HG02798 (cell line): ENCODE data around the gene NKD1.

Experiments
- ATAC-seq: cut with Tn5 transposase; IDR thresholded peaks from one replicate; pipeline ENCODE4 v1.9.1; 2021; ENCODE audit warnings: mild to moderate bottlenecking; ENCODE audit not compliant: unreplicated experiment, poor library complexity

NKD1 gene

DNA sequence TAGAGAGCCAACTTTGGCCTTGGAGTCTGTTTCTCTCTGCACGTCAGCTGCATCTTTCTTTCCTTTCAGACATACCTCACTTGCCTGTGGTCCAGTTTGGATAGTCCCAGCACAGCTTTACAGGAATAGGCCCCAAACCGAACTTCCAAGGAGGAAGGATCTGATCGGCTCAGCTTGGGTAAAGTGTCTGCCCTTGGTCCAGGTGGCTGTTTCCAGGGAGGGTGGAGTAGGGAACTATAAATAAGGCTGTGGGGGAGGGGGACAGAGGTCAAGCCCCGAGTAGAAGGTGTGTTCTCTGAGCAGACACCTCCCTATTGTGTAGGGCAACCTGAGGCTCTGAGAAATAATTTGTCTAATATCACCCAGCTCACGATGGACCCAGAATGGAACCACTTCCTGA, 29.2 kb upstream of the NKD1 start:
- ATAC-seq, result no peak

DNA sequence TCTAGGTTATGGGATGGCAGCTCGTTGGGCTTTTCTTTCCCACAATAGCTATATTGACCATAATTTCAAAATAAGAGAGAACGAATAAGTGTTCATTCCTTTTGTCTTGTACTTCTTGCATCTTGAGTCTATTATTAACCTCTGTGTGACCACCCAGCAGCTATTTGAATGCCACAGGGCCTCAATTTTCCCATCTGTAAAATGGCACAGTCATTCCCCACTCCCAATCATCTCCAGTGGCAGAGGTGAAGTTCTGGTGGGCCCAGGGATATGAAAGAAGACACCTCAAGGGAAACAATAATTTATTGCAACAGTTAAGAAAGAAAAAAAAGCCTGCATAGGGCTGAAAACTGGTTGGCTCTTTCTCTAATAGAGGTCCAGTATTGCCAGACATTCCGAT, 28.6 kb upstream of the NKD1 start:
- no peak for ATAC-seq

DNA sequence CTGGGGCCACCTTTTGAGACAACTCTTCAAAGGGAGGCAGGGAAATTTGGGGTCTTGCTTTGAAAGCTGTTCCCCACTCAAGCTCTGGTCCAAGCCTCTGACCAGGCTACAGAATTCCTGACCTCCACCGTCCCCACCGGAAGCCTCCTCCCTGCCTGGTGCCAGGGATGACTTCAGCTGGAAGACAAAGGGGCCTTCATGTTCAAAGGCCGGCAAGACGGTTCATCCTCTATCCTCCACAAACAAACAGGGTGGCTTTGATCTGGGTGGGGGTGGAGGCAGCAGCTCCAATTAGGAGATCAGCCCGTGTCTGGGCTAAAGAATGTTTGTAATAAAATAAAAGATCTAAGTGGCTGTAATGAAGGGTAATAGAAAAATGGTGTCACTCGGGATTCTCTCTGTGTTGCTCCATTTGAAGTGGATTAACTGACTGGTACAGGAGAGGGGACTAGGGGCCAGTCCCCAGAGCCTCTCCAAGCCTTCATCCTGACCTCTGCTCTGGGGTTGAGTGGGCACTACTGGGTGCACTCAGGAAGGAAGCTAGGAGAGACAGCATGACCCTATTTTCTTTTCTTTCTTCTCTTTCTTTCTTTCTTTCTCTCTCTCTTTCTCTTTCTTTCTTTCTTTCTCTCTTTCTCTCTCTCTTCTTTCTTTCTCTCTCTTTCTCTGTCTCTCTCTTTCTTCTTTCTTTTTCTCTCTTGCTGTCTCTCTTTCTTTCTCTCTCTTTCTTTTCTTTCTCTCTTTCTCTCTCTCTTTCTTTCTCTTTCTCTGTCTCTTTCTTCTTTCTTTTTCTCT, 27.5 kb upstream of the NKD1 start:
- no peak for ATAC-seq

DNA sequence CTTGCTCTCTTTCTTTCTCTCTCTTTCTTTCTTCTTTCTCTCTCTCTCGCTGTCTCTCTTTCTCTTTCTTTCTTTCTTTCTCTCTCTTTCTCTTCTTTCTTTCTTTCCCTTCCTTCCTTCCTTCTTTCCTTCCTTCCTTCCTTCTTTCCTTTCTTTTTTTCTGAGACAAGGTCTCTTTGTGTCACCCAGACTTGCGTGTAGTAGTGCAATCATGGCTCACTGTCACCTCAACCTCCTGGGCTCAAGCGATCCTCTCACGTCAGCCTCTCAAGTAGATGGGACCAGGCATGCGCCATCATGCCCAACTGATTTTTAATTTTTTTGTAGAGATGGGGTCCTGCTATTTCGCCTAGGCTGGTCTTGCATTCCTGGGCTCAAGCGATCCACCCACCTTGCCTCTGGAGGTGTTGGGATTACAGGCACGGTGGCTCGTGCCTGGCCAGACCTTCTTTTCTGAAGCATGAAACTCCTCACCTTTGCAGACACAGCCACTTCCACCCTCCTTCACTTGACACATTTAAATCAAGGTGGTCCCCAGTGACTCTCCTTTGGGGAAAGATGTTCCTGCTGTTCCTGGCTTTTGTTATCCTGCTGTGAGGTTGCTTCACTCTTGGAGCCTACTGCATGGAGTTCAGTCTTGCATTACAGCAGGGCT, 26.8 kb upstream of the NKD1 start:
- no peak for ATAC-seq

DNA sequence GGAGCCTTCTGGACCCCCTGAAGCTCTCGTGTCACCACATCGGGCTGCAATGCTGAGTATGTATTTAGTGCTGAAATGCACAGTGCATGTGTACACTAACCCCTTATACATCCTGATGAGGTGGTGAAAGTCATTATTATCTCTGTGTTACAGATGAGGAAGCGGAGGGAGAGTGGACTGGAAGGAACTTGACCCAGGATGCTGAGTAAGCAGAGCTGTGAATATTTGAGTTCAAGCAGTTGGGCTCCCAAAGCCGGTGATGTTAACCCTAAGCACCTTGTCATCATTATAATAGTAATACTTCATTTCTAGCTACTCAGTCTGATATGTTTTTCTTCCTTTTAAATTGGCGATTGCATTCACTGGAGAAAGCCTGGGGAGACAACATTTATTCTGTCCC, 25.9 kb upstream of the NKD1 start:
- ATAC-seq, result no peak

DNA sequence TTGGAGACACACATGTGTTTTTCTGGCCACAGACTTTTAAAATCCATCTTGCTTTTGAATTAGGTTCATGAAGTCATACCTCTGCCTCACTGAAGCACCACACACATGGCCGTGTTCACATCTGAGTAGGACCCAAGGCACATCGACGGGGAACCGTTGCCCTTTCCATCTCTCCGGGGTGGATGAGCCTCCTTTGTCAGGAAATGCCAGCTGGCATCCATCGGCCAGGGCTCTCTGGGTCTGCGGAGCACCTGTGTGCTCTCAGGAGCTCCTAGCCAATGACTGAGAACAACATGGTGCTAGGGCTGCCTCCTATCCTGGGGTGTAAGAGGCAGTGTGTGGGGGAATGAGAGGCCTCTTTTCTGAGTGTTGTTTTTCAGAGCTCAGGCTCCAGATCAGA, 24.5 kb upstream of the NKD1 start:
- ATAC-seq, result no peak

DNA sequence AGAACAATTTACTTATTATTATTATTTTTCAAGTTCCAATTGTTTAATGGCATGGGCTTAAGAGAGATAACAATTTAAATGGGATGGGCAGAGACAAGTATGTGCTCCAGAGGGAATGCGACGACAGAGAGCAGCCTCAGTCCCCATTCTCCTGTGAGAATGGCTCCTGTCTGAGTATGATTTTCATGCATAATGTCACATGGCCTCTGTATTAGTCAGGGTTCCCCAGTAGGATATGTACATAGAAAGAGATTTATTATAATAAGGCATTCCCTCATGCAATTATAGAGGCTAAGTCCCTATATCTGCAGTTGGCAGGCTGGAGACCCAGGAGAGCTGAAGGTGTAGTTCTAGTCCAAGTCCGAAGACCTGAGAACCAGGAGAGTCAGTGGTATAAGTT, 22.9 kb upstream of the NKD1 start:
- no peak for ATAC-seq

DNA sequence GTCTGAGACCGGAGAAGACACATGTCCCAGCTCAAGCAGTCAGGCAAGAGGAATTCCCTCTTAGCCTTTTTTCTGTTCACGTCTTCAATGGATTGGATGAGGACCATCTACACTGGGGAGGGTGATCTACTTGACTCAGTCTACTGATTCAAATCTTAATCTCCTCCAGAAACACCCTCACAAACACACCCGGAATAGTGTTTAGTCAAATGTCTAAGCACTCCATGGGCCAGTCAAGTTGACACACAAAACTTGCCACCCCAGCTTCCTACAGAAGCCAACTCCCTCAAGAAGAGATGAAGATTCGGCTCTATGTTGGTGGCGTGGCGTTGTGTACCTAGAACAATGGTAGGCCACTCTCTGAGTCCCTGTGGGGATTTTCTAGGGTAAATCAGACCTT, 22.5 kb upstream of the NKD1 start:
- no peak for ATAC-seq

DNA sequence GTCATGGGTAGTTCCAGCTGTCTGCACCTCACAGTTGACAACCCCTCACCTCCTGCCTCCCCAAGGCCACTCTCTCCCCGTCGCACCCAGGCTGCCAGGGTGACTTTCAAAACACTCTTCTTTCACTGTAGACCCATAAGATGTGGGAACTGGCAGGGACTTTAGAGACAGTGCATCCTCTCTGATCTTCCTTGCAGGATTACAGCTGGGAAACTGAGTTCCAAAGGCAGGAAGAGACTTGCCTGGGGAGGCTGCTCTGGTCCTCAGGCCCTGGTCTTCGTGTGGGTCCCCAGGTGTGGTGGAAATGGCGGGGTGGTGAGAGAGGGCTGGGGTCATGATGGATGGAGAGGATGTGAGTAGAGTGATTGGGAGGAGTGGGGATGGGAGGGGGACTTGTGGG, 21.9 kb upstream of the NKD1 start:
- ATAC-seq, result no peak

DNA sequence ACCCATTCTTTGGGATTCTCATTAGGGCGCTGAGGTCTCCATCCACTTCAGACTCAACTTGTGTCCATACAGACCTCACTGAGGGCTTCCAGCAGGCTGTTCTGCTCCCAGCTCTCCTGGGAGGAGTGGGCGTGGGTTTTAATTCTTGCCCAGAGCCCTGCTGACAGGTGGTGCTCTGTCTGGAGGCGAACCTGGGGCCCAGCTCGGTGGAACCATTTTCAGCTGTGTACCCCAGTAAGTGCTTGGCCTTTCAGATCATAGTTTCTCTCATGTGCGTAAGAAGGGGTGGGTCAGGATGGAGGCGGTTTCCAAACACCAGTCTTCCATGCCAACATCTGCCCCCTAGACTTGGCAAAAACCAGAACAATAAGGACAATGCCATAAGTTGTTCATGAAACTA, 21.4 kb upstream of the NKD1 start:
- no peak for ATAC-seq

DNA sequence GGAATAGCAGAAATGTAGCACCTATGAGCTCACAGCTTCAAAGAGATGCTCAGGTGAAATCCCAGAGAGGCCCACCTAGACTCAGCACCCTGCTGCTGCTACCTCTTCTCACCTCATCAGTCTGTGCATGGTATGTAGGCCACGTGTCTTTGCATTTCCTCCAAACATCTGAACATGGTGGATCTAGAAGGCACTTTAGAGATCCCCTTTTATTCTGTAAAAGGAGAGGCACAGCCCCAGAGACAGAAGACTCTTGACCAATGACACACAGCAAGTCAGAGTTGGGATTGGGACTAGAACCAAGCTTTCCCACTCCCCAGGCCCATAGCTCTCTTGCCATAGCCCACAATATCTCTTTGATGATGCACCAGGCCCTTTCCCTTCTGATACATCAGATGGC, 19.4 kb upstream of the NKD1 start:
- ATAC-seq, result no peak

DNA sequence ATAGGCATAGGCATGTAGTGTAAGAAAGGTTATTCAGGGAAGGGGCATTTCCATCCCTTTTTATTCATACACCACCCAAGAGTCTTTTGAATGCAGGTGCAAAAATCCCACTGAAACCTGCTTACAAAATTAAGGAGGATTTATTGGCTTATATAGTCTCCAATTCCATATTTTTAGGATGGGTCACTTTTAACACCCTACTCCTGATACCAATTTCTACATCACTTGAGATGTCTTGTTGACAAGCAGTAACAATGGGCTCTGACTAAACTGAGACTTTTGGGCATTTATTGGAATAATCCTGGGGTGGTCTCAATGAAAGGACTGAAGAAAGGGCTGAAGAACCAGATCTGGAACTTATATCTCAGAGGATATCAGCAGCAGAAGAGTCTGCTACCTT, 18.9 kb upstream of the NKD1 start:
- ATAC-seq, result no peak

DNA sequence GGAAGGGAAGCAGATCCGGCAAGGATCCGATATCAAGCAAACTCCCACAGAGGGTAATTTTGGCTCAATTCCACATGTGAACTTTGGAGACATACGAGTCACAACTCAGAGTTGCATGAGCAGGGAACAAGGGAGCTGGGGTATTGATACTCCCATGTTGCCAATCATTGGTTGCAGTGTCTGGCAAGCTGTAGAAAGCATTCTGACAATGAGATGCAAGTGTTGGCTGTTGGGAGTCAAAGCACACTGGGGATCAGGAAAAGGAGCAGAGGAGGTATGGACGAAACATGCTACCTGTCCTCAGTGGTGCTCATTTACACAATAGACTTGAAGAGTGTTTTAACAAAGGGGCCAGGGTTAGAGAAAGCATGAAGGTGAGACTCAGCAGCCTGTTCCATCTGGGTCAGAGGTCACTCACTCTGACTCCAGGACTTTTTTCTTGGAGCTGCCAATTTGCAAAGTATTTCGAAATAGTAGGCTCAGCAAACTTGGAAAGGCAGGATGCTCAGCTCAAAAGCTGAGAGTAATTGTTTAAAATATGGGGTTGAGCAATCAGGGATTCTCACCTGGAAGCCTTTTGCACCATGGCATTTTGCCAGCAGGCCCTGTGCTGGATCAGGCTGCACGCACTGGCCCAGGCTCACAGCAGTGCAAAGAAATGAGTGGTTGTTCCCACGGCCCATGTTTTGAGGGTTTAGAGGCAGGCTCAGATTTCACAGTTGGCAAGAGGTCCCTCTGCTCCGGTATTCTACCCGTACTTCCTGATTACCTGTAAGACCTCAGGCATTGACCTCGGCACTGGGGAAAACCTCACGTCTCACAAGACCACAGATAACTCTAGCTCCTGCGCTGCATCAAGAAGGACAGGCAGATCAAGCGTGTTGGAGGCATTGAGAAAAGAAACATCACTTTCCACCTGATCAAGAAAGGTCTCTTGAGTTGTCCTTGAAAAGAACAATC, 17.6 kb upstream of the NKD1 start:
- no peak for ATAC-seq

DNA sequence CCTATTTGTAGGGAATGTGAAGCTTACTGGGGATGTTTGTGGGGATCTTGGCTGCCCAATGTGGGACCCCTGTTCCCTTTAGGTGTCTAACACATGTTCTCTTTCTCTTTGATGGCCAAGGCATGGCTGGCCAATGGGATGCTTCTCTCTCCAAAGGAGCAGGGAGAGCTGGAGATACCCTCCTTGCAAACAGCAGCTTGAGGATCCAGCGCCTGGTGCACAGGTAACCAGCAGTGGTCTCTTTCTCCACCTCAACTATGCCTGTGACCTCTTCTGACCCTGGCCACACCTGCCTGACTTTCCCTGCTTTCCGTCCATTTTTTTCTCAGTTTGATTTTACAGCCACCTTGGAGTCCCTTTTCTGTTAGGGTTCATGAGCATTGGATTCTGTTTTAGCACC, 16.8 kb upstream of the NKD1 start:
- ATAC-seq, result no peak

DNA sequence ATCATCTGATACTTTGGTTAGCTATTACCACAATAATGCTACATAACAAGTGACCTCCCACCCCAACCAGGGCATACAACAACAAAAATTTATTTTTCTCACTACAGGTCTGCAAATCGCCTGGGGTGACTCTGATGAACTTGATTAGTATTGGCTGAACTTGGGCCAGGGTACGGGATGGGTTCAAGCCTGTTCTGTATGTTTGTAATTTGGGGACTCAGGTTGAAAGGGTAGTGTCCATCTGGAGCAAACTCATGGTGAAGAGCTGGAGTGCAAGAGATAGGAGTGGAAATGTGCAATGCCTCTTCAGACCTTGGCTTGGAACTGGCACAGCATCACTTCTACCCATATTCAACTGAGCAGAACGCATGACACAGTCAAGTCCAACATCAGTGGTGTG, 16.3 kb upstream of the NKD1 start:
- ATAC-seq, result no peak

DNA sequence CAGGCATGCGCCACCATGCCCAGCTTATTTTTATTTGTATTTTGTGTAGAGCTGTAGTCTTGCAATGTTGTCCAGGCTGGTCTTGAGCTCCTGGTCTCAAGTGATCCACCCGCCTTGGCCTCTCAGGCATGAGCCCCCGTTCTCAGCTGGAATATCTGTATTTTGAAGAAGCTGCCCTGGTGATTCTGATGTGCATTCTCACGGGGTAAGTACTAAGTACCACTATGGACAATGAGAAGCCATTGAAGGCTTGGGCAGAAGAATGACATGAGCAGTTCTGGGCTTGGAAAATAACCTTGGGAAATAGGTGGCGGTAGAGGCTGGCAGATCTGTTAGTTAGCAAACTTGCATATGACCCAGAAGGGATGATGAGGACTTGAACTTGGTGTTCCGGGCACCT, 15.6 kb upstream of the NKD1 start:
- no peak for ATAC-seq

DNA sequence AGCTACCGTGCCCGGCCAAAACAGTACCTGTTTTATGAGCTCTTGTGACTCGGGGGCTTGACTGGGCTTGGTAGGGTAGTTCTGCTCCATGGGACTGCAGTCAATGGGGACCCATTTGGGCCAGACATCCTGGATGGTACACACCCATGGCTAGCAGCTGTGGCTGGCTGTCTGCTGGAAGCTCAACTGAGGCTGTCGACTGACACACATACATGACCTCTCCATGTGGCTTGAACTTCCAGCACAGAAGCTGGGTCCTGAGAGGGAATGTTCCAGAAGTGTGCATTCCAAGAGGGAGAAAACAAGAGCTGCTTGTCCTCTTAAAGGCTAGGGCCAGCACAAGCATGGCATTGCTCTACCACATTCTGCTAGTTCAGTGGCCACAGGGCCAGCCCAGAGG, 14.9 kb upstream of the NKD1 start:
- ATAC-seq, result no peak

DNA sequence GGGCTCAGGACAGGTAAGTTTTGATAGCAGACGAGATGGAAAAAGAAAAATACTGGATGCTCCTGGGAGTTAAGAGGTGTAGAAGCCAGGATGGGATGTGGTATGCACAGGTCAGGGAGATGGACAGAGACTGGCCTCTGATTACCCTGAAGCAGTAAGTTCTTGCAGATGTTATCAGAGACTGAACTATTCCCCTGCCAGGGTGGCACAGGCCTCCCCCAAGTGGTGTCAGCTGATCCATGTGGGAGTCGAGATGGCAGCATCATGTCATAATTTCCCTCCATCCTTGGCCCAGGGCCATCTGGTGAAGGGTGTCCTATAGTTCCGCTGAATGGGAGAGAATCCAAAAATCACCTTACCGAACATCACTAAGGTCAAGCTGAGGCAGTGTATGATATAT, 14.1 kb upstream of the NKD1 start:
- ATAC-seq, result no peak

DNA sequence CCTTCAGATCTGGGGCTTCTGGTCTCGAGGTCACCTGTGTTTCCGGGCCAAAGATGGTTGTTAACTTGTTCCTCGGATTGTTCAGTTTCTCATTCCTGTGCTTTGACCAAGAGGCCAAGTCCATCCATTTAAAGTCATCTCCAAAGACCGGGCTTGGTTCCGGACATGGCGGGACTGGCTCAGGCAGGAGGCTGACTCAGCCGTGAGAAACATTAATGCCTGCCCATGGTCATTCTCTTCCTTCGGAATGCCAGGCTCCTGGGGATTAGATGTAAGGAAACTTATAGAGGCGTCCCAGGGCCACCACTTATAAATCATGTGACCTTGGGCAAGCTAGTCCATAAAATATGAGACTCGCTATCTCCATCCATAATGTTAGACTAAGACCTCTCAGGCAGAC, 13.6 kb upstream of the NKD1 start:
- no peak for ATAC-seq

DNA sequence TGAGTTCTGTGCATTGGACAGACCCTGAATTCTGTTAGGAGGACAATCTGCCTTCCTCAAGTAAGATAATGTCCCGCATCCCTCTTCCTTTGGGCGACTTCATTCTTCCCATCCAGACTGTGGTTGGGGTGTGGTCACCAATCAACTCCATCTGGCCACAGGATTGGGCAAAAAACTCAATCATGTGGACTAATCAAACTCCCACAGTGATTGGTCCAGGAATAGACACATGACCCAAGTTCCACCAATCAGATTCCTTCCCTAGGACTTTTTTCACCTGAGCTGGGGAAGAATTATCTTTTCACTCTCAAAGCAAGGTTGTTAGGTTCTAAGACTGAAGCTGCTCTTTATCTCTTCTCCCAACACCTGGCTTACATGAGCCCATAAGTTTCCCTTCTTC, 13.2 kb upstream of the NKD1 start:
- ATAC-seq, result no peak
